ENCODE results near the gene DAO.

DAO gene

DNA sequence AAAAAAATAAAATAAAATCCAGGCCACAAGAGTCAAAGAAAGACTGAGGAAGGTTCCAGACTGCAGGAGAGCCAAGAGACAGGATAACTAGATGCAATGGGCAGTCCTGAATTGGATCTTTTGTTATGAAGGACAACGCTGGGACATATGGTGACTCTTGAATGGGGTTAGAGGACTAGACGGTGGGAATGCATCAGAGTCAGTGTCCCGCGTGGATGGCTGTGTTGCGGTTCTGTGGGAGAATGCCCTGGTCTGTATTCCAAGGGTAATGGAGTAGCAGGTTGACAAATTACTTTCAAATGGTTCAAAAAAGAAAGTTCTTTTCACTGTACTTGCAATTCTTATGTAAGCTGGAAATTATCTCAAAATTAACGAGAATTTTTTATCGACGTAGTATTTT, 42.7 kb upstream of the DAO start:
- no peak for ATAC-seq
- peak; percentile 18; the same call in 1 of the 2 replicates for TF ChIP-seq GLIS3 (CRISPR knock-in tag; IDR thresholded peaks at IDR 0.05)
- TF ChIP-seq POU6F1 (CRISPR knock-in tag; IDR thresholded peaks at IDR 0.05; ENCODE audit: borderline replicate concordance, low read depth), result no peak

DNA sequence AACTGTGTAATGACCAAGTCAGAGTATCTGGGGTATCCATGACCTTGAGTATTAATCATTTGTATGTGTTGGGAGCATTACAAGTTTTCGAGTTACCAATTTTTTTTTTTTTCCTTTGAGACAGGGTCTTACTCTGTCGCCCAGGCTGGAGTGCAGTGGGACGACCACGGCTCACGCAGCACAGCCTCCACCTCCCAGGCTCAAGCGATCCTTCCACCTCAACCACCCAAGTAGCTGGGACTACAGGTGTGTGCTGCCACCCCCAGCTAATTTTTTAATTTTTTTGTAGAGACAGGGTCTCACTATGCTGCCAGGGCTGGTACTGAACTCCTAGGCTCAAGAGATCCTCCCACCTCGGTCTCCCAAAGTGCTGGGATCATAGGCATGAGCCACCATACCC, 42.2 kb upstream of the DAO start:
- no peak for TF ChIP-seq ZNF70 (CRISPR knock-in tag; IDR thresholded peaks at IDR 0.05)
- TF ChIP-seq, protein P1, sequence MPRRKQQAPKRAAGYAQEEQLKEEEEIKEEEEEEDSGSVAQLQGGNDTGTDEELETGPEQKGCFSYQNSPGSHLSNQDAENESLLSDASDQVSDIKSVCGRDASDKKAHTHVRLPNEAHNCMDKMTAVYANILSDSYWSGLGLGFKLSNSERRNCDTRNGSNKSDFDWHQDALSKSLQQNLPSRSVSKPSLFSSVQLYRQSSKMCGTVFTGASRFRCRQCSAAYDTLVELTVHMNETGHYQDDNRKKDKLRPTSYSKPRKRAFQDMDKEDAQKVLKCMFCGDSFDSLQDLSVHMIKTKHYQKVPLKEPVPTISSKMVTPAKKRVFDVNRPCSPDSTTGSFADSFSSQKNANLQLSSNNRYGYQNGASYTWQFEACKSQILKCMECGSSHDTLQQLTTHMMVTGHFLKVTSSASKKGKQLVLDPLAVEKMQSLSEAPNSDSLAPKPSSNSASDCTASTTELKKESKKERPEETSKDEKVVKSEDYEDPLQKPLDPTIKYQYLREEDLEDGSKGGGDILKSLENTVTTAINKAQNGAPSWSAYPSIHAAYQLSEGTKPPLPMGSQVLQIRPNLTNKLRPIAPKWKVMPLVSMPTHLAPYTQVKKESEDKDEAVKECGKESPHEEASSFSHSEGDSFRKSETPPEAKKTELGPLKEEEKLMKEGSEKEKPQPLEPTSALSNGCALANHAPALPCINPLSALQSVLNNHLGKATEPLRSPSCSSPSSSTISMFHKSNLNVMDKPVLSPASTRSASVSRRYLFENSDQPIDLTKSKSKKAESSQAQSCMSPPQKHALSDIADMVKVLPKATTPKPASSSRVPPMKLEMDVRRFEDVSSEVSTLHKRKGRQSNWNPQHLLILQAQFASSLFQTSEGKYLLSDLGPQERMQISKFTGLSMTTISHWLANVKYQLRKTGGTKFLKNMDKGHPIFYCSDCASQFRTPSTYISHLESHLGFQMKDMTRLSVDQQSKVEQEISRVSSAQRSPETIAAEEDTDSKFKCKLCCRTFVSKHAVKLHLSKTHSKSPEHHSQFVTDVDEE (CRISPR knock-in tag; IDR thresholded peaks at IDR 0.05), result no peak
- TF ChIP-seq CREB5 (CRISPR knock-in tag; IDR thresholded peaks at IDR 0.05; ENCODE audit: low read depth), result 0 out of 2 replicates have a peak, but pooled peaks have one; percentile 20
- ATAC-seq, result no peak

DNA sequence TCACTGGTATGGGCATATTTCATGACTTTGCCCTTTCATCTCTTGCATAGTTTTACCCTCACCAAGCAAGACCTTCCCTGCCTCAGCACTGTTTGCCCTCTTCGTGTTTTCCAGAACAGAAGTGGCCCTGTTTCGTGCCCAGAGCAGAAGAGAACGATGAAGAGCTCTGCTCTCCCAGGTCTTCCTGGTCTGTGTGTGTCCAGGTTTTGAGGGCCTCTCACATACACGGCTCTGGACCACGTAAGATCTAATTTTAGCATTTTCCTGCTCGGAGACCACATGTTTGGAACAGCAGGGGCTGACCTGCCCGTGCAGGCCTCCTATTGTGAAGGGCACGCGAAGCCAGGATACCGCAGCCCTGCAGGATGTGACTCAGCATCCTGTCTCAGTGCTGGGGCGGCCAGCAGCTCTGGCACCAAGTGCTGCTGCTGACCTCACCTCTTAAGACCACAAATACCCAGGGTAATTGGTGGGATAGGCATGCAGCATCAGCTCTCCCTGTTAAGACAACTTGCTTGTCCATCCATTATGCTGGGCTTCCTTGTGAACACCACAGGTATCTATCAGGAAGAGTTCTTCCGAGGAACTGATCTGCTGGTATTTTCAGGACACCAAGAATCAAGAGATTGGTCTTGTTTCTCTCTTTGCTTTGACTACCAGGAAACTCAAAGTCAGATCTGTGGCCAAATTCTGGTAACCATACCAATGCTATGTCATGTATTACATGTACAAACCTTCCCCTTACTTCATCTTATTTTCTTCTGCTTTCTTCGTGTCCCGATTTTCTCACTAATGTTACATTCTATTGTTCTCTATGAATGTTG, 41.5 kb upstream of the DAO start:
- peak; percentile 90 for ATAC-seq
- peak; percentile 78 for TF ChIP-seq ZC3H10 (CRISPR knock-in tag; IDR thresholded peaks at IDR 0.05)
- TF ChIP-seq TOX (CRISPR knock-in tag; IDR thresholded peaks at IDR 0.05; ENCODE audit: borderline replicate concordance), result peak; percentile 58; the same call in 1 of the 2 replicates
- TF ChIP-seq, protein P1 (CRISPR knock-in tag; IDR thresholded peaks at IDR 0.05), result peak; percentile 90
- peak; percentile 13; the same call in 1 of the 2 replicates for TF ChIP-seq ZNF565 (CRISPR knock-in tag; conservative IDR thresholded peaks at IDR 0.05; ENCODE audit: low read depth)
- TF ChIP-seq ARNTL (CRISPR knock-in tag; IDR thresholded peaks at IDR 0.05; ENCODE audit: borderline replicate concordance, low read depth), result no peak
- TF ChIP-seq ZFP3 (CRISPR knock-in tag; IDR thresholded peaks at IDR 0.05), result peak; percentile 87
- peak; percentile 98 for TF ChIP-seq SNAI2 (CRISPR knock-in tag; IDR thresholded peaks at IDR 0.05)
- TF ChIP-seq, protein P2, sequence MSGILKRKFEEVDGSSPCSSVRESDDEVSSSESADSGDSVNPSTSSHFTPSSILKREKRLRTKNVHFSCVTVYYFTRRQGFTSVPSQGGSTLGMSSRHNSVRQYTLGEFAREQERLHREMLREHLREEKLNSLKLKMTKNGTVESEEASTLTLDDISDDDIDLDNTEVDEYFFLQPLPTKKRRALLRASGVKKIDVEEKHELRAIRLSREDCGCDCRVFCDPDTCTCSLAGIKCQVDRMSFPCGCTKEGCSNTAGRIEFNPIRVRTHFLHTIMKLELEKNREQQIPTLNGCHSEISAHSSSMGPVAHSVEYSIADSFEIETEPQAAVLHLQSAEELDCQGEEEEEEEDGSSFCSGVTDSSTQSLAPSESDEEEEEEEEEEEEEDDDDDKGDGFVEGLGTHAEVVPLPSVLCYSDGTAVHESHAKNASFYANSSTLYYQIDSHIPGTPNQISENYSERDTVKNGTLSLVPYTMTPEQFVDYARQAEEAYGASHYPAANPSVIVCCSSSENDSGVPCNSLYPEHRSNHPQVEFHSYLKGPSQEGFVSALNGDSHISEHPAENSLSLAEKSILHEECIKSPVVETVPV (CRISPR knock-in tag; IDR thresholded peaks at IDR 0.05), result peak; percentile 85
- peak; percentile 80; the same call in 1 of the 2 replicates for TF ChIP-seq BACH2 (CRISPR knock-in tag; IDR thresholded peaks at IDR 0.05; ENCODE audit: borderline replicate concordance)
- peak; percentile 95 for TF ChIP-seq CREB5 (CRISPR knock-in tag; IDR thresholded peaks at IDR 0.05; ENCODE audit: low read depth)
- 0 out of 2 replicates have a peak, but pooled peaks have one; percentile 77 for TF ChIP-seq RARB (CRISPR knock-in tag; IDR thresholded peaks at IDR 0.05)
- peak; percentile 40; the same call in 1 of the 2 replicates for TF ChIP-seq ESRRG (CRISPR knock-in tag; IDR thresholded peaks at IDR 0.05)
- 0 out of 2 replicates have a peak, but pooled peaks have one; percentile 31 for TF ChIP-seq ZNF8 (CRISPR knock-in tag; IDR thresholded peaks at IDR 0.05)
- no peak; the same call in 1 of the 2 replicates for TF ChIP-seq OSR1 (CRISPR knock-in tag; IDR thresholded peaks at IDR 0.05)
- TF ChIP-seq GLIS3 (CRISPR knock-in tag; IDR thresholded peaks at IDR 0.05), result peak; percentile 71; the same call in 1 of the 2 replicates
- TF ChIP-seq PPARA (CRISPR knock-in tag; IDR thresholded peaks at IDR 0.05; ENCODE audit: borderline replicate concordance), result no peak
- peak; percentile 48 for TF ChIP-seq ZNF70 (CRISPR knock-in tag; IDR thresholded peaks at IDR 0.05)
- peak; percentile 64; the same call in 1 of the 2 replicates for TF ChIP-seq TCF4 (CRISPR knock-in tag; IDR thresholded peaks at IDR 0.05; ENCODE audit: borderline replicate concordance)
- peak; percentile 97 for TF ChIP-seq CSDC2 (CRISPR knock-in tag; IDR thresholded peaks at IDR 0.05)
- no peak for TF ChIP-seq ZFP30 (CRISPR knock-in tag; IDR thresholded peaks at IDR 0.05)
- TF ChIP-seq, protein P3, sequence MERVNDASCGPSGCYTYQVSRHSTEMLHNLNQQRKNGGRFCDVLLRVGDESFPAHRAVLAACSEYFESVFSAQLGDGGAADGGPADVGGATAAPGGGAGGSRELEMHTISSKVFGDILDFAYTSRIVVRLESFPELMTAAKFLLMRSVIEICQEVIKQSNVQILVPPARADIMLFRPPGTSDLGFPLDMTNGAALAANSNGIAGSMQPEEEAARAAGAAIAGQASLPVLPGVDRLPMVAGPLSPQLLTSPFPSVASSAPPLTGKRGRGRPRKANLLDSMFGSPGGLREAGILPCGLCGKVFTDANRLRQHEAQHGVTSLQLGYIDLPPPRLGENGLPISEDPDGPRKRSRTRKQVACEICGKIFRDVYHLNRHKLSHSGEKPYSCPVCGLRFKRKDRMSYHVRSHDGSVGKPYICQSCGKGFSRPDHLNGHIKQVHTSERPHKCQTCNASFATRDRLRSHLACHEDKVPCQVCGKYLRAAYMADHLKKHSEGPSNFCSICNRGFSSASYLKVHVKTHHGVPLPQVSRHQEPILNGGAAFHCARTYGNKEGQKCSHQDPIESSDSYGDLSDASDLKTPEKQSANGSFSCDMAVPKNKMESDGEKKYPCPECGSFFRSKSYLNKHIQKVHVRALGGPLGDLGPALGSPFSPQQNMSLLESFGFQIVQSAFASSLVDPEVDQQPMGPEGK (CRISPR knock-in tag; IDR thresholded peaks at IDR 0.05; ENCODE audit: borderline replicate concordance), result peak; percentile 92
- TF ChIP-seq ISL1 (CRISPR knock-in tag; IDR thresholded peaks at IDR 0.05), result peak; percentile 77

Measured in SK-N-SH treated with all-trans-retinoic acid at 6 μM for 48 hours (cell line).